SK-N-SH treated with all-trans-retinoic acid at 6 μM for 48 hours (cell line): ENCODE results near the gene KDSR.

ENCODE experiments used
- ATAC-seq: fragments of 200-7000 bp; cut with Tn5 transposase; 3 replicates; pipeline ENCODE4 v1.9.1; 2020; ENCODE audit warnings: mild to moderate bottlenecking, moderate library complexity
- ARNTL ChIP-seq: fragments of 450-650 bp; formaldehyde crosslinking; IDR thresholded peaks from 2 replicates; pipeline ENCODE4 v1.5.0; 2020; ENCODE audit warnings: low read depth, mild to moderate bottlenecking, moderate library complexity, borderline replicate concordance
- BACH2 ChIP-seq: fragments of 250-450 bp; sonication (Bioruptor Pico); IDR thresholded peaks from 2 replicates; pipeline ENCODE4 v1.9.0; 2021; ENCODE audit warnings: mild to moderate bottlenecking, borderline replicate concordance
- CSDC2 ChIP-seq: fragments of 250-450 bp; sonication (Bioruptor Pico); IDR thresholded peaks from 2 replicates; pipeline ENCODE4 v1.5.0; 2020; ENCODE audit warnings: mild to moderate bottlenecking, moderate library complexity
- CSRNP3 ChIP-seq: fragments of 250-450 bp; sonication (Bioruptor Pico); IDR thresholded peaks from 2 replicates; pipeline ENCODE4 v1.5.1; 2021; ENCODE audit warnings: mild to moderate bottlenecking, moderate library complexity
- ESRRG ChIP-seq: fragments of 250-450 bp; sonication (Bioruptor Pico); IDR thresholded peaks from 2 replicates; pipeline ENCODE4 v1.6.1; 2021; ENCODE audit warnings: mild to moderate bottlenecking
- GLIS3 ChIP-seq: fragments of 250-450 bp; sonication (Bioruptor Pico); IDR thresholded peaks from 2 replicates; pipeline ENCODE4 v1.5.0; 2020; ENCODE audit warnings: mild to moderate bottlenecking, moderate library complexity
- ISL1 ChIP-seq: fragments of 250-450 bp; sonication (Bioruptor Pico); IDR thresholded peaks from 2 replicates; pipeline ENCODE4 v2.1.2; 2022; ENCODE audit warnings: mild to moderate bottlenecking, moderate library complexity
- OSR1 ChIP-seq: fragments of 250-450 bp; sonication (Bioruptor Pico); IDR thresholded peaks from 2 replicates; pipeline ENCODE4 v1.8.0; 2022; ENCODE audit warnings: moderate library complexity, mild to moderate bottlenecking, inconsistent platforms
- POU6F1 ChIP-seq: fragments of 250-450 bp; sonication (Bioruptor Pico); IDR thresholded peaks from 2 replicates; pipeline ENCODE4 v1.8.0; 2021; ENCODE audit warnings: low read depth, mild to moderate bottlenecking, moderate library complexity, borderline replicate concordance
- PPARA ChIP-seq: fragments of 250-450 bp; sonication (Bioruptor Pico); IDR thresholded peaks from 2 replicates; pipeline ENCODE4 v1.5.0; 2020; ENCODE audit warnings: mild to moderate bottlenecking, borderline replicate concordance
- SNAI2 ChIP-seq: fragments of 250-450 bp; sonication (Bioruptor Pico); IDR thresholded peaks from 2 replicates; pipeline ENCODE4 v1.5.0; 2020; ENCODE audit warnings: mild to moderate bottlenecking, moderate library complexity
- TCF4 ChIP-seq: fragments of 250-450 bp; sonication (Bioruptor Pico); IDR thresholded peaks from 2 replicates; pipeline ENCODE4 v1.8.0; 2021; ENCODE audit warnings: mild to moderate bottlenecking, moderate library complexity, borderline replicate concordance
- ZC3H10 ChIP-seq: fragments of 250-450 bp; sonication (Bioruptor Pico); IDR thresholded peaks from 2 replicates; pipeline ENCODE4 v1.5.1; 2021; ENCODE audit warnings: mild to moderate bottlenecking, moderate library complexity
- ZFP30 ChIP-seq: fragments of 450-650 bp; formaldehyde crosslinking; IDR thresholded peaks from 2 replicates; pipeline ENCODE4 v1.5.0; 2022; ENCODE audit warnings: mild to moderate bottlenecking, moderate library complexity
- ZNF565 ChIP-seq: fragments of 450-650 bp; formaldehyde crosslinking; conservative IDR thresholded peaks from 2 replicates; pipeline ENCODE4 v1.5.0; 2020; ENCODE audit warnings: low read depth, mild to moderate bottlenecking, moderate library complexity
- ZNF70 ChIP-seq: fragments of 450-650 bp; formaldehyde crosslinking; IDR thresholded peaks from 2 replicates; pipeline ENCODE4 v1.5.0; 2020; ENCODE audit warnings: mild to moderate bottlenecking, moderate library complexity
- ZNF8 ChIP-seq: fragments of 450-650 bp; formaldehyde crosslinking; IDR thresholded peaks from 2 replicates; pipeline ENCODE4 v1.5.0; 2020; ENCODE audit warnings: mild to moderate bottlenecking, moderate library complexity
- TF ChIP-seq, protein P1 (sequence below): fragments of 250-450 bp; sonication (Bioruptor Pico); IDR thresholded peaks from 2 replicates; pipeline ENCODE4 v1.5.0; 2020; ENCODE audit warnings: mild to moderate bottlenecking, moderate library complexity
- TF ChIP-seq, protein P2 (sequence below): fragments of 250-450 bp; sonication (Bioruptor Pico); IDR thresholded peaks from 2 replicates; pipeline ENCODE4 v1.8.0; 2020; ENCODE audit warnings: mild to moderate bottlenecking, moderate library complexity, borderline replicate concordance
- TF ChIP-seq, protein P3 (sequence below): fragments of 250-450 bp; sonication (Bioruptor Pico); IDR thresholded peaks from 2 replicates; pipeline ENCODE4 v1.5.1; 2020; ENCODE audit warnings: low read depth, mild to moderate bottlenecking, moderate library complexity

The KDSR gene

DNA sequence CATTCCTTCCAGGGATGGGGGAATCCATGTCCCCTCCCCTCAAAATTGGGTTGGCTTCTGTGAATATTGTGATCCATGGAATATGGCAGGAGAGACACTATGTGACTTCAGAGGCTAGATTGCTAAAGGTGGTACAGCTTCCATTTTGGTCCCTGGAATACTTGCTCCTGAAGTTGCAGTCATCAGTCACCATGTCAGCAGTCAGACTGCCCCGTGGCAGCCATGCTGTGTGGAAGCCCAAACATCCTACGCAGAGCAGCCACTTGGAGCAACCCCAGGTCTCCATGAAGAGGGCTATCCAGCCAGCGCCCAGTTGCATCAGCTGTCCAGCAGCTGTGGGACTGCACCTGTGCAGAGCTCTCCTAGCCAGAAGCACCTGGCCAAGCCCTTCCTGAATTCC lies 15.8 kb upstream of the KDSR start:
- ATAC-seq: no peak
- TF ChIP-seq ZNF565 (CRISPR knock-in tag) (peak; percentile 58; the same call in 1 of the 2 replicates), ZNF70 (CRISPR knock-in tag) (no peak)

DNA sequence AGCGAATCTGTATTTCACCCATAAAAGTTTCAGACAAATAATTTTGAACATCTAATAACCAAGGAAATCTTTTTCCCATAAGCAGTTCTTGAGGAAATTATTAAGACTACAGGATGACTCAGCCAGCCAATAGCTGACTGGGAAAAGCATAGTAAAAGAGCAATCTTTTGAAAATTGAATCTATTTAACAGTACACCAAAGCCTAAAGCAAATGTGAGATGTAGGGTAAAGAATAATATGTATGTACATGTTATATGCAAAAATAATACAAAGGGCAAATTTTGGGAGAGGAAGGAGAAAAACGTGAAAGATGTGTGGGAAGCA lies 12.6 kb upstream of the KDSR start:
- TF ChIP-seq CSRNP3 (no peak), CSDC2 (CRISPR knock-in tag) (no peak), ZC3H10 (CRISPR knock-in tag) (no peak), ARNTL (CRISPR knock-in tag) (no peak), GLIS3 (CRISPR knock-in tag) (no peak), ZFP30 (CRISPR knock-in tag) (no peak), TCF4 (CRISPR knock-in tag) (no peak), ZNF8 (CRISPR knock-in tag) (no peak), ISL1 (CRISPR knock-in tag) (no peak), SNAI2 (CRISPR knock-in tag) (no peak)
- ATAC-seq: peak; percentile 41; the same call in 2 of the 3 replicates

- no peak for ATAC-seq
- no peak for TF ChIP-seq POU6F1
- TF ChIP-seq, protein P1, sequence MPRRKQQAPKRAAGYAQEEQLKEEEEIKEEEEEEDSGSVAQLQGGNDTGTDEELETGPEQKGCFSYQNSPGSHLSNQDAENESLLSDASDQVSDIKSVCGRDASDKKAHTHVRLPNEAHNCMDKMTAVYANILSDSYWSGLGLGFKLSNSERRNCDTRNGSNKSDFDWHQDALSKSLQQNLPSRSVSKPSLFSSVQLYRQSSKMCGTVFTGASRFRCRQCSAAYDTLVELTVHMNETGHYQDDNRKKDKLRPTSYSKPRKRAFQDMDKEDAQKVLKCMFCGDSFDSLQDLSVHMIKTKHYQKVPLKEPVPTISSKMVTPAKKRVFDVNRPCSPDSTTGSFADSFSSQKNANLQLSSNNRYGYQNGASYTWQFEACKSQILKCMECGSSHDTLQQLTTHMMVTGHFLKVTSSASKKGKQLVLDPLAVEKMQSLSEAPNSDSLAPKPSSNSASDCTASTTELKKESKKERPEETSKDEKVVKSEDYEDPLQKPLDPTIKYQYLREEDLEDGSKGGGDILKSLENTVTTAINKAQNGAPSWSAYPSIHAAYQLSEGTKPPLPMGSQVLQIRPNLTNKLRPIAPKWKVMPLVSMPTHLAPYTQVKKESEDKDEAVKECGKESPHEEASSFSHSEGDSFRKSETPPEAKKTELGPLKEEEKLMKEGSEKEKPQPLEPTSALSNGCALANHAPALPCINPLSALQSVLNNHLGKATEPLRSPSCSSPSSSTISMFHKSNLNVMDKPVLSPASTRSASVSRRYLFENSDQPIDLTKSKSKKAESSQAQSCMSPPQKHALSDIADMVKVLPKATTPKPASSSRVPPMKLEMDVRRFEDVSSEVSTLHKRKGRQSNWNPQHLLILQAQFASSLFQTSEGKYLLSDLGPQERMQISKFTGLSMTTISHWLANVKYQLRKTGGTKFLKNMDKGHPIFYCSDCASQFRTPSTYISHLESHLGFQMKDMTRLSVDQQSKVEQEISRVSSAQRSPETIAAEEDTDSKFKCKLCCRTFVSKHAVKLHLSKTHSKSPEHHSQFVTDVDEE: no peak
- no peak for TF ChIP-seq ZC3H10 (CRISPR knock-in tag)
- no peak for TF ChIP-seq ISL1 (CRISPR knock-in tag)
- no peak for TF ChIP-seq ZNF565 (CRISPR knock-in tag)
- TF ChIP-seq ZFP30 (CRISPR knock-in tag): no peak
- TF ChIP-seq, protein P2, sequence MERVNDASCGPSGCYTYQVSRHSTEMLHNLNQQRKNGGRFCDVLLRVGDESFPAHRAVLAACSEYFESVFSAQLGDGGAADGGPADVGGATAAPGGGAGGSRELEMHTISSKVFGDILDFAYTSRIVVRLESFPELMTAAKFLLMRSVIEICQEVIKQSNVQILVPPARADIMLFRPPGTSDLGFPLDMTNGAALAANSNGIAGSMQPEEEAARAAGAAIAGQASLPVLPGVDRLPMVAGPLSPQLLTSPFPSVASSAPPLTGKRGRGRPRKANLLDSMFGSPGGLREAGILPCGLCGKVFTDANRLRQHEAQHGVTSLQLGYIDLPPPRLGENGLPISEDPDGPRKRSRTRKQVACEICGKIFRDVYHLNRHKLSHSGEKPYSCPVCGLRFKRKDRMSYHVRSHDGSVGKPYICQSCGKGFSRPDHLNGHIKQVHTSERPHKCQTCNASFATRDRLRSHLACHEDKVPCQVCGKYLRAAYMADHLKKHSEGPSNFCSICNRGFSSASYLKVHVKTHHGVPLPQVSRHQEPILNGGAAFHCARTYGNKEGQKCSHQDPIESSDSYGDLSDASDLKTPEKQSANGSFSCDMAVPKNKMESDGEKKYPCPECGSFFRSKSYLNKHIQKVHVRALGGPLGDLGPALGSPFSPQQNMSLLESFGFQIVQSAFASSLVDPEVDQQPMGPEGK (CRISPR knock-in tag): no peak
- no peak for TF ChIP-seq GLIS3 (CRISPR knock-in tag)
- no peak for TF ChIP-seq PPARA (CRISPR knock-in tag)
- no peak for TF ChIP-seq SNAI2 (CRISPR knock-in tag)
- TF ChIP-seq BACH2 (CRISPR knock-in tag): no peak
- no peak for TF ChIP-seq CSRNP3
- TF ChIP-seq OSR1 (CRISPR knock-in tag): no peak
- TF ChIP-seq, protein P3, sequence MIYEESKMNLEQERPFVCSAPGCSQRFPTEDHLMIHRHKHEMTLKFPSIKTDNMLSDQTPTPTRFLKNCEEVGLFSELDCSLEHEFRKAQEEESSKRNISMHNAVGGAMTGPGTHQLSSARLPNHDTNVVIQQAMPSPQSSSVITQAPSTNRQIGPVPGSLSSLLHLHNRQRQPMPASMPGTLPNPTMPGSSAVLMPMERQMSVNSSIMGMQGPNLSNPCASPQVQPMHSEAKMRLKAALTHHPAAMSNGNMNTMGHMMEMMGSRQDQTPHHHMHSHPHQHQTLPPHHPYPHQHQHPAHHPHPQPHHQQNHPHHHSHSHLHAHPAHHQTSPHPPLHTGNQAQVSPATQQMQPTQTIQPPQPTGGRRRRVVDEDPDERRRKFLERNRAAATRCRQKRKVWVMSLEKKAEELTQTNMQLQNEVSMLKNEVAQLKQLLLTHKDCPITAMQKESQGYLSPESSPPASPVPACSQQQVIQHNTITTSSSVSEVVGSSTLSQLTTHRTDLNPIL (CRISPR knock-in tag): no peak
- no peak for TF ChIP-seq ESRRG (CRISPR knock-in tag)
These were observed 12.1 kb upstream of the KDSR start for GRCh38 chr18:63378919-63379638.
